A549 (cell line): ENCODE data around the gene ABHD17A. TPM values are rescaled to one million over a fixed set of nuclear protein-coding genes. Genes with fewer than 3 reads are reported as not detected.

Experiments
- ATAC-seq, 2 experiments: fragments of 200-7000 bp in 1 of 2; fragments of >200 bp in 1 of 2; cut with Nextera tagmentation in 1 of 2; cut with Tn5 transposase in 1 of 2; 3 replicates each; pipeline versions ENCODE4 v1.8.0 to v1.9.1; 2018 to 2020; ENCODE audit warnings: mild to moderate bottlenecking in 1 of 2, moderate library complexity in 1 of 2
- CTCF ChIA-PET: fragments of 300-600 bp; sonication (Branson Sonifier 250); formaldehyde crosslinking; extraction: SDS; loops from one replicate; lab custom pipeline; 2021; ENCODE audit warnings: antibody characterized with exemption, inconsistent platforms; lab: Yijun Ruan, JAX
- POLR2A ChIA-PET: fragments of 350-600 bp; formaldehyde crosslinking; extraction: SDS; loops from one replicate; lab custom pipeline; 2021; ENCODE audit warnings: antibody characterized with exemption, inconsistent platforms; lab: Yijun Ruan, JAX
- DNase-seq, 2 experiments: peaks; one replicate each; pipeline versions ENCODE4 v3.0.0 to v3.0.0-alpha.2; 2011 to 2016; ENCODE audit warnings: low read depth in 1 of 2, low spot score in 1 of 2
- FAIRE-seq: peaks from 2 replicates; lab custom pipeline; 2011; peaks lifted over from hg19 to GRCh38; lab: Jason Lieb, UNC
- H3K27ac ChIP-seq, 2 experiments: fragments of >200 bp; sonication (Bioruptor Twin); formaldehyde crosslinking; 3 replicates each; pipeline ENCODE4 v1.5.1; 2016 to 2017
- H3K4me1 ChIP-seq: fragments of >200 bp; sonication (Bioruptor Twin); formaldehyde crosslinking; 3 replicates; pipeline ENCODE4 v1.6.1; 2016
- H3K4me2 ChIP-seq: fragments of >200 bp; sonication (Bioruptor Twin); formaldehyde crosslinking; 3 replicates; pipeline ENCODE4 v1.6.1; 2016
- H3K4me3 ChIP-seq: fragments of >200 bp; sonication (Bioruptor Twin); formaldehyde crosslinking; 3 replicates; pipeline ENCODE4 v1.5.1; 2016
- H3K9me3 ChIP-seq: fragments of >200 bp; sonication (Bioruptor Twin); formaldehyde crosslinking; 3 replicates; pipeline ENCODE4 v1.6.1; 2016
- BHLHE40 ChIP-seq: IDR thresholded peaks from 2 replicates; pipeline ENCODE4 v1.6.1; 2012; ENCODE audit warnings: low read depth, low read length, inconsistent platforms
- CEBPB ChIP-seq, 2 experiments: fragments of >200 bp in 1 of 2; sonication (Bioruptor Twin) in 1 of 2; formaldehyde crosslinking in 1 of 2; IDR thresholded peaks; 2 replicates each; pipeline ENCODE4 v1.6.1; 2012 to 2016
- CHD2 ChIP-seq: fragments of 150-350 bp; IDR thresholded peaks from 2 replicates; pipeline ENCODE4 v1.6.1; 2014; ENCODE audit warnings: low read length; ENCODE audit not compliant: partially characterized antibody
- CHD4 ChIP-seq: fragments of 200-600 bp; sonication (generic); IDR thresholded peaks from 2 replicates; pipeline ENCODE4 v1.6.1; 2016; ENCODE audit warnings: antibody characterized with exemption, mild to moderate bottlenecking, borderline replicate concordance
- EP300 ChIP-seq, 2 experiments: fragments of >200 bp; sonication (Bioruptor Twin); formaldehyde crosslinking; IDR thresholded peaks; 2 replicates in 1 of 2; 3 replicates in 1 of 2; pipeline ENCODE4 v1.6.1; 2016 to 2017
- GATA3 ChIP-seq: IDR thresholded peaks from 2 replicates; pipeline ENCODE4 v1.6.1; 2012; ENCODE audit warnings: borderline replicate concordance
- HOXA7 ChIP-seq: fragments of 250-450 bp; sonication (Bioruptor Pico); IDR thresholded peaks from 2 replicates; pipeline ENCODE4 v1.5.0; 2020; ENCODE audit warnings: mild to moderate bottlenecking, moderate library complexity
- HOXB13 ChIP-seq: fragments of 250-450 bp; sonication (Bioruptor Pico); IDR thresholded peaks from 2 replicates; pipeline ENCODE4 v1.5.0; 2020; ENCODE audit warnings: low read depth, mild to moderate bottlenecking, moderate library complexity
- JUN ChIP-seq, 2 experiments: fragments of >200 bp; sonication (Bioruptor Twin); formaldehyde crosslinking; IDR thresholded peaks; 2 replicates in 1 of 2; 3 replicates in 1 of 2; pipeline ENCODE4 v1.6.1; 2016 to 2017
- MAFK ChIP-seq: fragments of 450-650 bp; IDR thresholded peaks from 2 replicates; pipeline ENCODE4 v1.6.1; 2014; ENCODE audit not compliant: partially characterized antibody
- MYC ChIP-seq: IDR thresholded peaks from 2 replicates; pipeline ENCODE4 v1.6.1; 2012; ENCODE audit warnings: mild to moderate bottlenecking, inconsistent platforms, low read length, improper control_type of control experiment, borderline replicate concordance
- NFE2L2 ChIP-seq: fragments of 150-350 bp; conservative IDR thresholded peaks from 2 replicates; pipeline ENCODE4 v1.6.1; 2014; ENCODE audit warnings: low read length
- NPAS2 ChIP-seq: fragments of 250-450 bp; sonication (Bioruptor Pico); IDR thresholded peaks from 2 replicates; pipeline ENCODE4 v1.8.0; 2022; ENCODE audit warnings: mild to moderate bottlenecking, moderate library complexity, borderline replicate concordance
- NR3C1 ChIP-seq: fragments of >200 bp; sonication (Bioruptor Twin); formaldehyde crosslinking; IDR thresholded peaks from 3 replicates; pipeline ENCODE4 v1.6.1; 2017
- POLR2A ChIP-seq: IDR thresholded peaks from 2 replicates; pipeline ENCODE4 v1.6.1; 2012; ENCODE audit warnings: mild to moderate bottlenecking, low read length
- RARB ChIP-seq: fragments of 250-450 bp; sonication (Bioruptor Pico); IDR thresholded peaks from 2 replicates; pipeline ENCODE4 v1.8.0; 2021; ENCODE audit warnings: mild to moderate bottlenecking, moderate library complexity
- RNF2 ChIP-seq: fragments of 200-600 bp; sonication (generic); IDR thresholded peaks from 2 replicates; pipeline ENCODE4 v1.6.1; 2016; ENCODE audit warnings: low read depth, mild to moderate bottlenecking, antibody characterized with exemption, moderate library complexity, borderline replicate concordance
- SMC3 ChIP-seq: fragments of >200 bp; sonication (Bioruptor Twin); formaldehyde crosslinking; IDR thresholded peaks from 3 replicates; pipeline ENCODE4 v1.6.1; 2018; ENCODE audit warnings: inconsistent platforms
- SREBF2 ChIP-seq: fragments of 450-650 bp; IDR thresholded peaks from 2 replicates; pipeline ENCODE4 v1.6.1; 2014; ENCODE audit warnings: mild to moderate bottlenecking, moderate library complexity
- TFCP2L1 ChIP-seq: fragments of 250-450 bp; sonication (Bioruptor Pico); IDR thresholded peaks from 2 replicates; pipeline ENCODE4 v1.5.0; 2021; ENCODE audit warnings: mild to moderate bottlenecking
- TP53 ChIP-seq: fragments of 250-450 bp; sonication (Bioruptor Pico); IDR thresholded peaks from 2 replicates; pipeline ENCODE4 v1.5.0; 2021; ENCODE audit warnings: mild to moderate bottlenecking, moderate library complexity
- ZC3H11A ChIP-seq: fragments of 450-650 bp; IDR thresholded peaks from 2 replicates; pipeline ENCODE4 v1.6.1; 2014; ENCODE audit warnings: antibody characterized with exemption, mild to moderate bottlenecking
- WGBS: methylation state at CpG from one replicate; pipeline ENCODE4 v1.1.6; 2017; ENCODE audit errors: missing lambda C conversion rate; 5-methylcytosine and 5-hydroxymethylcytosine counted together
- polyA plus RNA-seq, 4 experiments: library from polyadenylated mRNA; depleted of rRNA in 3 of 4; stranded (reverse); fragments of >200 nt; fragmentation: RNase III in 1 of 4; extraction: RNeasy Plus Mini Kit Qiagen cat#74134 plus additional on column Dnase treatment in 1 of 4; gene quantifications; 2 replicates in 3 of 4; 3 replicates in 1 of 4; pipeline ENCODE4 v1.2.3, GENCODE V29; 2011 to 2017
- TF ChIP-seq, protein P1 (sequence below): fragments of >200 bp; sonication (Bioruptor Twin); formaldehyde crosslinking; IDR thresholded peaks from 3 replicates; pipeline ENCODE4 v1.5.1; 2016
- TF ChIP-seq, protein P2 (sequence below): fragments of >200 bp; sonication (Bioruptor Twin); formaldehyde crosslinking; IDR thresholded peaks from 3 replicates; pipeline ENCODE4 v1.6.1; 2016
- TF ChIP-seq, protein P3 (sequence below): fragments of 200-600 bp; sonication (generic); IDR thresholded peaks from 2 replicates; pipeline ENCODE4 v1.6.1; 2016; ENCODE audit warnings: antibody characterized with exemption, mild to moderate bottlenecking, moderate library complexity
- TF ChIP-seq, protein P4 (sequence below): IDR thresholded peaks from 2 replicates; pipeline ENCODE4 v1.6.1; 2012
- TF ChIP-seq, protein P5 (sequence below): fragments of 450-650 bp; IDR thresholded peaks from 2 replicates; pipeline ENCODE4 v1.6.1; 2014; ENCODE audit warnings: antibody characterized with exemption
- TF ChIP-seq, protein P6 (sequence below): fragments of 150-350 bp; IDR thresholded peaks from 2 replicates; pipeline ENCODE4 v1.6.1; 2014; ENCODE audit warnings: low read depth, mild to moderate bottlenecking, low read length

The ABHD17A gene
- polyA plus RNA-seq, 2 of the 4 experiments (the other 2 are of a cell fraction), result 12.8 to 23.1 TPM

DNA sequence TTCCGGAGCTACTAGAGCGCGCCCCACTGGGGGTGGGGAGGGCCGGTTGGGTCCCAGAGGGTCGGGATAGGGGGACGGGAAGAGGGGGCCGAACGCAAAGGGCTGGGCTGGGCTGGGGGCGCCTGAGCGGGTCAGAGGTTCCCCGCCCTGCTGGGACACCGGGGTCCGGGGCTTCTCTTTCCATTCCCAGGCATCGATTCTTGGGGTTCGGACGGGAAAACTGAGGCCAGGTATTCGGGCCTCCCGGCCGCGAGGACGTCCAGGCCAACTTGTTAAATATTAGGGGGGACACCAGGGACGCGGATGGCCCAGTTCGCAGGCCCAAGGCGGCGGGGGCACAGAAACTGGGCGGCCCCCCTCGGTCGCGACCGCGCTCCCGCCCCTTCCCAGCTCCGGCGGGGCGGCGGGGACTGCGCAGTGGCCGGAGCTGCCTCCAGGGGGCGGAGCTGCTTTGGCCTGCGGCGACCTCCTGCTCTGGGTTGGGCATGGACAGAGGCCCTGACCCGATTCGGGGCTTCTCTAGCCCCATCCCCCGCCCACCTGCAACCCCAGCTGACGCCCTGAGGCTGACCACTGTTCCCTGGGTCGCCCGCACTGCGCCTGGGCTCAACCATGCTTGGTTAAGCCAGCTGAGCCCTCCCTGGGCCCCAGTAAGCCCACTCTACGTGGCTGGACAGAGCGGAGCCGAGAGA, 20.7 kb downstream of the ABHD17A start (continued):
- TF ChIP-seq, protein P1, sequence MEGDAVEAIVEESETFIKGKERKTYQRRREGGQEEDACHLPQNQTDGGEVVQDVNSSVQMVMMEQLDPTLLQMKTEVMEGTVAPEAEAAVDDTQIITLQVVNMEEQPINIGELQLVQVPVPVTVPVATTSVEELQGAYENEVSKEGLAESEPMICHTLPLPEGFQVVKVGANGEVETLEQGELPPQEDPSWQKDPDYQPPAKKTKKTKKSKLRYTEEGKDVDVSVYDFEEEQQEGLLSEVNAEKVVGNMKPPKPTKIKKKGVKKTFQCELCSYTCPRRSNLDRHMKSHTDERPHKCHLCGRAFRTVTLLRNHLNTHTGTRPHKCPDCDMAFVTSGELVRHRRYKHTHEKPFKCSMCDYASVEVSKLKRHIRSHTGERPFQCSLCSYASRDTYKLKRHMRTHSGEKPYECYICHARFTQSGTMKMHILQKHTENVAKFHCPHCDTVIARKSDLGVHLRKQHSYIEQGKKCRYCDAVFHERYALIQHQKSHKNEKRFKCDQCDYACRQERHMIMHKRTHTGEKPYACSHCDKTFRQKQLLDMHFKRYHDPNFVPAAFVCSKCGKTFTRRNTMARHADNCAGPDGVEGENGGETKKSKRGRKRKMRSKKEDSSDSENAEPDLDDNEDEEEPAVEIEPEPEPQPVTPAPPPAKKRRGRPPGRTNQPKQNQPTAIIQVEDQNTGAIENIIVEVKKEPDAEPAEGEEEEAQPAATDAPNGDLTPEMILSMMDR, result peak; percentile 43
- no peak for TF ChIP-seq EP300 (IDR thresholded peaks at IDR 0.05)
- TF ChIP-seq, all 56 proteins: peak for 5

DNA sequence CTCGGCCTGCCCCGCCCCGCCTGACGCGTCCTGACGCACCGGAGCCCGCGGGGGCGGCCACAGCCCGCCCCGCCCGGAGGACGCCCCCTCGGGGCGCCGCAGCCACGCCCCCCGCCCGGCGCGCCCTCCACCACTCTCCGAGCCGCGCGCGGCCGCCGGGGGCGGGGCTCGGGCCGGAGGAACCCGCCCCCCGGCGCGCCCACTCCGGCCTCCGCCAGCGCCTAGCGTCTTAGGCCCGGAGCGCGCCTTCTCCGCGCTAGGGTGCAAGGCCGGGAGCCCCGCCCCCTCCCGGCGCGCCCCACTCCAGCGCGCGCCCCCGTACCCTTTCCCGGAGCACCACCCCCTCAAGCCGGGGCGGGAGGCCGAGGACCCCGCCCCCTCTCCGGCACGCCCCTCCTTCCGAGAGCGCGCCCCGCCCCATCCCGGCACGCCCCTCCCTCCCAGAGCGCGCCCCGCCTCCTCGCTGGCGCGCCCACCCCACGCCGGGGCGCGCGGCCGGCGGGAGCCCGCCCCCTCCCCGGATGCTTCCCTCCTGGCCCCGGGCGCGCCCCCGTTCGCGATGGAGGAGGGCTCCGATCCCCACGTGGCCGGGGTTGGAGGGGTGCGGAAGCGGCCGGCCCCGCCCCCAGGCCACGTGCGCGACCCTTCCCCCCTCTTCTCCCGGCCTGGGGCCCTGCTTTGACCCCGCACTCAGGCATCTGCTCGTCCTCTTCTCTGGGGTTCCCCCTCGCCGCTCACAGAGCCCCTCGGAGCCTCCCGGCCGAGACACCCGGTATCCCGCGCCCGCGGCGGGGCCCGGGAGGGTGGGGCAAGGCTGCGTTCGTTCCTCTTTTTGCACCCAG, 21.4 kb downstream of the ABHD17A start:
- Histone ChIP-seq H3K4me1 (peaks cover 29% of the 10 kb centered on the region), H3K27ac (peak overlapping the region; percentile 99 to 100), H3K4me3 (peak overlapping the region; percentile 68), H3K4me2 (peak overlapping the region; percentile 78), H3K9me3 (no peaks in the 10 kb centered on the region)
- FAIRE-seq (no peak), DNase-seq (peak in 1 of 2 experiments; percentile 94), ATAC-seq (peak; percentile 54 to 67)
- ChIA-PET POLR2A (interaction anchor here (0.6 to 1.4 kb wide), 4 partner anchors 8 to 34 kb away, joined by 3 to 5 read pairs (median 4); no protein-coding TSS in a partner anchor), CTCF (interaction anchor here (0.7 to 1.3 kb wide), 5 partner anchors 8 to 31 kb away, joined by 3 to 10 read pairs (median 4); no protein-coding TSS in a partner anchor)
- WGBS, result no CpG with 5 or more reads among the region's 115 CpGs
- TF ChIP-seq TFCP2L1, result no peak
- no peak for TF ChIP-seq CHD4
- peak; percentile 99 for TF ChIP-seq MYC
- no peak for TF ChIP-seq POLR2A
- TF ChIP-seq CEBPB (IDR thresholded peaks at IDR 0.05), result no peak
- TF ChIP-seq EP300 (IDR thresholded peaks at IDR 0.05), result no peak
- no peak for TF ChIP-seq SMC3
- peak in 1 of 2 experiments; percentile 56; a peak in 3 of 5 replicates for TF ChIP-seq JUN (IDR thresholded peaks at IDR 0.05)
- no peak for TF ChIP-seq ZC3H11A
- TF ChIP-seq, protein P2, sequence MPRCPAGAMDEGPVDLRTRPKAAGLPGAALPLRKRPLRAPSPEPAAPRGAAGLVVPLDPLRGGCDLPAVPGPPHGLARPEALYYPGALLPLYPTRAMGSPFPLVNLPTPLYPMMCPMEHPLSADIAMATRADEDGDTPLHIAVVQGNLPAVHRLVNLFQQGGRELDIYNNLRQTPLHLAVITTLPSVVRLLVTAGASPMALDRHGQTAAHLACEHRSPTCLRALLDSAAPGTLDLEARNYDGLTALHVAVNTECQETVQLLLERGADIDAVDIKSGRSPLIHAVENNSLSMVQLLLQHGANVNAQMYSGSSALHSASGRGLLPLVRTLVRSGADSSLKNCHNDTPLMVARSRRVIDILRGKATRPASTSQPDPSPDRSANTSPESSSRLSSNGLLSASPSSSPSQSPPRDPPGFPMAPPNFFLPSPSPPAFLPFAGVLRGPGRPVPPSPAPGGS, result 0 out of 3 replicates have a peak, but pooled peaks have one; percentile 46
- TF ChIP-seq NR3C1, result no peak
- TF ChIP-seq TP53 (CRISPR knock-in tag), result no peak
- TF ChIP-seq, protein P3, sequence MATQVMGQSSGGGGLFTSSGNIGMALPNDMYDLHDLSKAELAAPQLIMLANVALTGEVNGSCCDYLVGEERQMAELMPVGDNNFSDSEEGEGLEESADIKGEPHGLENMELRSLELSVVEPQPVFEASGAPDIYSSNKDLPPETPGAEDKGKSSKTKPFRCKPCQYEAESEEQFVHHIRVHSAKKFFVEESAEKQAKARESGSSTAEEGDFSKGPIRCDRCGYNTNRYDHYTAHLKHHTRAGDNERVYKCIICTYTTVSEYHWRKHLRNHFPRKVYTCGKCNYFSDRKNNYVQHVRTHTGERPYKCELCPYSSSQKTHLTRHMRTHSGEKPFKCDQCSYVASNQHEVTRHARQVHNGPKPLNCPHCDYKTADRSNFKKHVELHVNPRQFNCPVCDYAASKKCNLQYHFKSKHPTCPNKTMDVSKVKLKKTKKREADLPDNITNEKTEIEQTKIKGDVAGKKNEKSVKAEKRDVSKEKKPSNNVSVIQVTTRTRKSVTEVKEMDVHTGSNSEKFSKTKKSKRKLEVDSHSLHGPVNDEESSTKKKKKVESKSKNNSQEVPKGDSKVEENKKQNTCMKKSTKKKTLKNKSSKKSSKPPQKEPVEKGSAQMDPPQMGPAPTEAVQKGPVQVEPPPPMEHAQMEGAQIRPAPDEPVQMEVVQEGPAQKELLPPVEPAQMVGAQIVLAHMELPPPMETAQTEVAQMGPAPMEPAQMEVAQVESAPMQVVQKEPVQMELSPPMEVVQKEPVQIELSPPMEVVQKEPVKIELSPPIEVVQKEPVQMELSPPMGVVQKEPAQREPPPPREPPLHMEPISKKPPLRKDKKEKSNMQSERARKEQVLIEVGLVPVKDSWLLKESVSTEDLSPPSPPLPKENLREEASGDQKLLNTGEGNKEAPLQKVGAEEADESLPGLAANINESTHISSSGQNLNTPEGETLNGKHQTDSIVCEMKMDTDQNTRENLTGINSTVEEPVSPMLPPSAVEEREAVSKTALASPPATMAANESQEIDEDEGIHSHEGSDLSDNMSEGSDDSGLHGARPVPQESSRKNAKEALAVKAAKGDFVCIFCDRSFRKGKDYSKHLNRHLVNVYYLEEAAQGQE, result no peak
- no peak for TF ChIP-seq NFE2L2
- TF ChIP-seq, protein P4, sequence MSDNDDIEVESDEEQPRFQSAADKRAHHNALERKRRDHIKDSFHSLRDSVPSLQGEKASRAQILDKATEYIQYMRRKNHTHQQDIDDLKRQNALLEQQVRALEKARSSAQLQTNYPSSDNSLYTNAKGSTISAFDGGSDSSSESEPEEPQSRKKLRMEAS, result peak; percentile 98
- TF ChIP-seq, protein P5, sequence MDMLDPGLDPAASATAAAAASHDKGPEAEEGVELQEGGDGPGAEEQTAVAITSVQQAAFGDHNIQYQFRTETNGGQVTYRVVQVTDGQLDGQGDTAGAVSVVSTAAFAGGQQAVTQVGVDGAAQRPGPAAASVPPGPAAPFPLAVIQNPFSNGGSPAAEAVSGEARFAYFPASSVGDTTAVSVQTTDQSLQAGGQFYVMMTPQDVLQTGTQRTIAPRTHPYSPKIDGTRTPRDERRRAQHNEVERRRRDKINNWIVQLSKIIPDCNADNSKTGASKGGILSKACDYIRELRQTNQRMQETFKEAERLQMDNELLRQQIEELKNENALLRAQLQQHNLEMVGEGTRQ, result peak; percentile 83
- no peak for TF ChIP-seq RARB (CRISPR knock-in tag)
- no peak for TF ChIP-seq GATA3
- no peak for TF ChIP-seq RNF2
- TF ChIP-seq CHD2, result no peak
- TF ChIP-seq NPAS2, result peak; percentile 66; the same call in 1 of the 2 replicates
- no peak for TF ChIP-seq HOXA7
- TF ChIP-seq MAFK, result no peak
- TF ChIP-seq BHLHE40, result no peak; the same call in 1 of the 2 replicates
- TF ChIP-seq, protein P6, sequence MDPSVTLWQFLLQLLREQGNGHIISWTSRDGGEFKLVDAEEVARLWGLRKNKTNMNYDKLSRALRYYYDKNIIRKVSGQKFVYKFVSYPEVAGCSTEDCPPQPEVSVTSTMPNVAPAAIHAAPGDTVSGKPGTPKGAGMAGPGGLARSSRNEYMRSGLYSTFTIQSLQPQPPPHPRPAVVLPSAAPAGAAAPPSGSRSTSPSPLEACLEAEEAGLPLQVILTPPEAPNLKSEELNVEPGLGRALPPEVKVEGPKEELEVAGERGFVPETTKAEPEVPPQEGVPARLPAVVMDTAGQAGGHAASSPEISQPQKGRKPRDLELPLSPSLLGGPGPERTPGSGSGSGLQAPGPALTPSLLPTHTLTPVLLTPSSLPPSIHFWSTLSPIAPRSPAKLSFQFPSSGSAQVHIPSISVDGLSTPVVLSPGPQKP, result no peak
- no peak for TF ChIP-seq HOXB13 (CRISPR knock-in tag)
- TF ChIP-seq SREBF2, result no peak
